Neutrophil (primary cell): Measurements from ENCODE around the gene DNAJC17.

Source experiments
- H3K27ac ChIP-seq: fragments of 200-600 bp; sonication (generic); 2 replicates; pipeline ENCODE4 v1.5.1; 2016; ENCODE audit warnings: mild to moderate bottlenecking, moderate library complexity
- H3K27me3 ChIP-seq: fragments of 200-600 bp; sonication (generic); 2 replicates; pipeline ENCODE4 v1.6.0; 2016; ENCODE audit warnings: mild to moderate bottlenecking
- H3K36me3 ChIP-seq: fragments of 200-600 bp; sonication (generic); 2 replicates; pipeline ENCODE4 v1.5.1; 2017
- H3K4me1 ChIP-seq, 2 experiments: fragments of 200-600 bp in 1 of 2; sonication (generic) in 1 of 2; 1 replicate in 1 of 2; 2 replicates in 1 of 2; pipeline versions ENCODE4 v1.5.1 to v1.6.1; 2013 to 2016; ENCODE audit warnings: low read depth in 1 of 2, low read length in 1 of 2, mild to moderate bottlenecking in 1 of 2, moderate library complexity in 1 of 2; ENCODE audit not compliant: control insufficient read depth in 1 of 2, insufficient read depth in 1 of 2
- H3K4me3 ChIP-seq, 2 experiments: fragments of 200-600 bp in 1 of 2; sonication (generic) in 1 of 2; 1 replicate in 1 of 2; 2 replicates in 1 of 2; pipeline ENCODE4 v1.5.1; 2013 to 2016; ENCODE audit warnings: low read depth in 1 of 2, low read length in 1 of 2, mild to moderate bottlenecking in 1 of 2, moderate library complexity in 1 of 2
- H3K9me3 ChIP-seq: fragments of 200-600 bp; sonication (generic); 2 replicates; pipeline ENCODE4 v1.5.1; 2016
- TF ChIP-seq, protein P1 (sequence below): fragments of 200-600 bp; sonication (generic); IDR thresholded peaks from 2 replicates; pipeline ENCODE4 v1.5.1; 2016; ENCODE audit warnings: antibody characterized with exemption

DNAJC17 gene

DNA sequence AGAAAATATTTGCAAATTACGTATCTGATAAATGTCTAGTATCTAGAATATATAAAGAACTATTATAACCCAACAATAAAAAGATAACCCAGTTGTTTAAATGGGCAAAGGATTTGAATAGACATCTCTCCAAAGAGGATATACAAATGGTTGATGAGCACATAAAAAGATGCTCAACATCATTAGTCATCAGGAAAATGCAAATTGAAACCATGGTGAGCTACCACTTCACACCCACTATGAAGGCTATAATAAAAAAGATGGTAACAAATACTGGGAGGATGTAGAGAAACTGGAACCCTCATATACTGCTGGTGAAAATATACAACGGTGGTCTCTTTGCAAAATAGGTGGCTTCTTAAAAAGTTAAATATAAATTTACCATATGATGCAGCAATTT, 84.3 kb downstream of the DNAJC17 start:
- no peaks in the 10 kb centered on the region for H3K27me3 ChIP-seq
- H3K4me3 ChIP-seq, result no peak overlapping the region
- no peak overlapping the region for H3K27ac ChIP-seq
- TF ChIP-seq, protein P1, sequence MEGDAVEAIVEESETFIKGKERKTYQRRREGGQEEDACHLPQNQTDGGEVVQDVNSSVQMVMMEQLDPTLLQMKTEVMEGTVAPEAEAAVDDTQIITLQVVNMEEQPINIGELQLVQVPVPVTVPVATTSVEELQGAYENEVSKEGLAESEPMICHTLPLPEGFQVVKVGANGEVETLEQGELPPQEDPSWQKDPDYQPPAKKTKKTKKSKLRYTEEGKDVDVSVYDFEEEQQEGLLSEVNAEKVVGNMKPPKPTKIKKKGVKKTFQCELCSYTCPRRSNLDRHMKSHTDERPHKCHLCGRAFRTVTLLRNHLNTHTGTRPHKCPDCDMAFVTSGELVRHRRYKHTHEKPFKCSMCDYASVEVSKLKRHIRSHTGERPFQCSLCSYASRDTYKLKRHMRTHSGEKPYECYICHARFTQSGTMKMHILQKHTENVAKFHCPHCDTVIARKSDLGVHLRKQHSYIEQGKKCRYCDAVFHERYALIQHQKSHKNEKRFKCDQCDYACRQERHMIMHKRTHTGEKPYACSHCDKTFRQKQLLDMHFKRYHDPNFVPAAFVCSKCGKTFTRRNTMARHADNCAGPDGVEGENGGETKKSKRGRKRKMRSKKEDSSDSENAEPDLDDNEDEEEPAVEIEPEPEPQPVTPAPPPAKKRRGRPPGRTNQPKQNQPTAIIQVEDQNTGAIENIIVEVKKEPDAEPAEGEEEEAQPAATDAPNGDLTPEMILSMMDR, result no peak
- H3K36me3 ChIP-seq, result peaks cover 31% of the 10 kb centered on the region
- H3K4me1 ChIP-seq, result no peaks in the 10 kb centered on the region
- no peaks in the 10 kb centered on the region for H3K9me3 ChIP-seq

DNA sequence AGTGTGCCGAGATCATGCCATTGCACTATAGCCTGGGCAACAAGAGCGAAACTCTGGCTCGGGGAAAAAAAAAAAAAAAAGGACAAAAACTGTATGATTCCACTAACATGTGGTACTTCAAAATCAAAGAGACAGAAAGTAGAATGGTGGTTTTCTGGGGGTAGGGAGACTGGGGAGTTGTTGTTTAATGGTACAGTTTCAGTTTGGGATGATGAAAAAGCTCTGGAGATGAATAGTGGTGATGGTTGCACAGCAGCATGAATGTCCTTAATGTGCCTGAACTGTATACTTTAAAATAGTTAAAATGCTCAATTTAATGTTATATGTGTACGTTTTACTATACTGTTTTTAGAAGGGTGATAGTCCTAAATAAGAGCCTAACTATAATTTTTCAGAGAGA, 84.9 kb downstream of the DNAJC17 start:
- TF ChIP-seq, protein P1, result no peak
- no peak overlapping the region for H3K4me3 ChIP-seq
- H3K36me3 ChIP-seq, result peaks cover 35% of the 10 kb centered on the region
- H3K4me1 ChIP-seq, result no peaks in the 10 kb centered on the region
- no peaks in the 10 kb centered on the region for H3K27me3 ChIP-seq
- no peaks in the 10 kb centered on the region for H3K9me3 ChIP-seq
- no peak overlapping the region for H3K27ac ChIP-seq

DNA sequence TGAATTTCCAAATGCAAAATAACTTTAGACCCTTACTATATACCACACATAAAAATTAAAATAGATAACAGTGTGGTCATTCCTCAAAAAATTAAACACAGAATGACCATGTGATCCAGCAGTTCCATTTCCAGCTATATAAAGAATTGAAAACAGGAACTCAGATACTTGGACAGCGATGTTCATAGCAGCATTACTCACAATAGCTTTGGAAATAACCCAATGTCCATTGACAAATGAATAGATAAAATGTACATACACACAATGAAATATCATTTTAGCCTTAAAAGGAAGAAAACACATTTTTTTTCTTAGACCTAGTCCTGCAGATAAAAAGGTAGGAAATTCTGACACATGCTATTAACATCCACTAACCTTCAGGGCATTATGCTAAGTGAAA, 85.6 kb downstream of the DNAJC17 start:
- TF ChIP-seq, protein P1, result no peak
- no peaks in the 10 kb centered on the region for H3K27me3 ChIP-seq
- H3K4me3 ChIP-seq, result no peak overlapping the region
- no peaks in the 10 kb centered on the region for H3K9me3 ChIP-seq
- H3K4me1 ChIP-seq, result no peaks in the 10 kb centered on the region
- H3K27ac ChIP-seq, result no peak overlapping the region
- peaks cover 35% of the 10 kb centered on the region for H3K36me3 ChIP-seq

DNA sequence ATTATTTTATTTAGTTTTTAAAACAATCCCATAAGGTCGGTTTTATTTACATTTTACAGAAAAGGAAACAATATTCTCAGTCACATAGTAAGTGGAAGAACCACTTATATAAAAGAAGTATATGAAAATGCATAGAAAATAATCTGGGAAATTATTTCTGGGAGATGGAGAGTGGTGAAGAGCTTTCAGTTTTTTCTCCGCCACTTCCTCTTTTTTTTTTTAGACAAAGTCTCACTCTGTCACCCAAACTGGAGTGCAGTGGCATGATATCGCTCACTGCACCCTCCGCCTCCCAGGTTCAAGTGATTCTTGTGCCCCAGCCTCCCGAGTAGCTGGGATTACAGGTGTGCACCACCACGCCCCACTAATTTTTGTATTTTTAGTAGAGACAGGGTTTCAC, 91.1 kb downstream of the DNAJC17 start:
- Histone ChIP-seq H3K9me3 (no peaks in the 10 kb centered on the region), H3K27ac (no peak overlapping the region), H3K27me3 (no peaks in the 10 kb centered on the region), H3K36me3 (peaks cover 48% of the 10 kb centered on the region), H3K4me1 (no peaks in the 10 kb centered on the region), H3K4me3 (no peak overlapping the region)
- TF ChIP-seq, protein P1, result no peak
